Lower leg skin (tissue), 3 donors: ENCODE measurements around the gene NR3C2.

Source experiments
- CTCF ChIP-seq, 3 donors: fragments of 450-650 bp; IDR thresholded peaks; one replicate each; pipeline ENCODE4 v1.5.1; 2016; ENCODE audit warnings: antibody characterized with exemption in 3 of 3, mild to moderate bottlenecking in 3 of 3, moderate library complexity in 2 of 3
- POLR2A ChIP-seq, 2 donors: fragments of 450-650 bp; IDR thresholded peaks; one replicate each; pipeline ENCODE4 v1.6.1; 2016 to 2017; ENCODE audit warnings: antibody characterized with exemption in 2 of 2, mild to moderate bottlenecking in 1 of 2, moderate library complexity in 1 of 2

GRCh38 chr4:148145475-148145874 lies 296.7 kb downstream of the NR3C2 start:
- TF ChIP-seq CTCF (IDR thresholded peaks at IDR 0.05) (no peak), POLR2A (IDR thresholded peaks at IDR 0.05) (no peak)
